Body of pancreas (tissue), 4 donors: Measurements from ENCODE around the gene CROT. TPM values are rescaled to one million over a fixed set of nuclear protein-coding genes. Genes with fewer than 3 reads are reported as not detected.

Experiments
- ATAC-seq: fragments of 150-250 bp; one replicate; pipeline ENCODE4 v1.9.1; 2016
- DNase-seq, 4 donors: peaks; one replicate each; pipeline ENCODE4 v3.0.0-alpha.2; 2019
- H3K27ac ChIP-seq, 4 donors: fragments of 200-600 bp; sonication (generic); 1 replicate in 3 of 4; 2 replicates in 1 of 4; pipeline versions ENCODE4 v1.5.1 to v1.6.1; 2016 to 2019; ENCODE audit warnings: mild to moderate bottlenecking in 1 of 4, mixed read lengths in 1 of 4, moderate library complexity in 1 of 4
- H3K27me3 ChIP-seq, 2 donors: fragments of 200-600 bp; sonication (generic); one replicate each; pipeline ENCODE4 v1.6.0; 2016; ENCODE audit warnings: mild to moderate bottlenecking in 1 of 2
- H3K36me3 ChIP-seq, 2 donors: fragments of 200-600 bp; sonication (generic); replicated peaks in 1 of 2; 2 replicates each; pipeline ENCODE4 v1.5.1; 2016; ENCODE audit warnings: low read depth in 2 of 2; ENCODE audit not compliant: insufficient read depth in 1 of 2
- H3K4me1 ChIP-seq: fragments of 200-600 bp; sonication (generic); one replicate; pipeline ENCODE4 v1.6.0; 2016
- H3K4me3 ChIP-seq, 2 donors: fragments of 200-600 bp; sonication (generic); 1 replicate in 1 of 2; 2 replicates in 1 of 2; pipeline ENCODE4 v1.5.1; 2016 to 2019
- H3K9me3 ChIP-seq, 3 donors: fragments of 200-600 bp; sonication (generic); 1 replicate in 2 of 3; 2 replicates in 1 of 3; pipeline ENCODE4 v1.5.1; 2016
- CTCF ChIP-seq, 7 experiments: fragments of 450-650 bp in 4 of 7; fragments of 200-600 bp in 3 of 7; sonication (generic) in 3 of 7; IDR thresholded peaks; one replicate each; pipeline ENCODE4 v1.5.1; 2016 to 2019; ENCODE audit warnings: antibody characterized with exemption in 7 of 7
- POLR2A ChIP-seq, 3 donors: fragments of 450-650 bp; IDR thresholded peaks; one replicate each; pipeline ENCODE4 v1.6.1; 2016; ENCODE audit warnings: antibody characterized with exemption in 3 of 3, mild to moderate bottlenecking in 2 of 3
- WGBS, 2 donors: methylation state at CpG; one replicate each; pipeline ENCODE4 v1.1.5; 2017; 5-methylcytosine and 5-hydroxymethylcytosine counted together
- intact Hi-C: fragments of 100-400 bp; cut with DNase I; formaldehyde crosslinking; loops from one replicate; pipeline ENCODE4 v1.15.1; 2023
- total RNA-seq, 2 donors: library from RNA; depleted of rRNA; stranded (reverse); fragments of >200 nt; gene quantifications; one replicate each; pipeline ENCODE4 v1.1.0, GENCODE V29; 2016

The CROT gene
- total RNA-seq, 2 donors from 2014 or later: 4.6 to 22.1 TPM

- H3K27ac ChIP-seq: no peak overlapping the region
- no peak for ATAC-seq
- no peaks in the 10 kb centered on the region for H3K36me3 ChIP-seq
- WGBS, 2 donors: 96 to 100% methylated on average over 2 of the region's 2 CpGs
- no peak for TF ChIP-seq CTCF (IDR thresholded peaks at IDR 0.05)
- TF ChIP-seq POLR2A (IDR thresholded peaks at IDR 0.05): no peak
- H3K9me3 ChIP-seq: no peaks in the 10 kb centered on the region
- DNase-seq: no peak
- intact Hi-C loops: no loop called here
- no peak overlapping the region for H3K4me3 ChIP-seq
- H3K27me3 ChIP-seq: no peaks in the 10 kb centered on the region
- H3K4me1 ChIP-seq: no peaks in the 10 kb centered on the region
Observed at GRCh38 chr7:87361320-87361719, 15.9 kb downstream of the CROT start.

- H3K36me3 ChIP-seq: no peaks in the 10 kb centered on the region
- TF ChIP-seq CTCF (IDR thresholded peaks at IDR 0.05) (no peak), POLR2A (IDR thresholded peaks at IDR 0.05) (no peak)
- no peak for ATAC-seq
- intact Hi-C loops: no loop called here
- no peak overlapping the region for H3K27ac ChIP-seq
- 83 to 91% methylated on average over 1 of the region's 1 CpG for WGBS, 2 donors
- no peaks in the 10 kb centered on the region for H3K4me1 ChIP-seq
- H3K4me3 ChIP-seq: no peak overlapping the region
- no peak for DNase-seq
- no peaks in the 10 kb centered on the region for H3K27me3 ChIP-seq
- H3K9me3 ChIP-seq: no peaks in the 10 kb centered on the region
Observed at GRCh38 chr7:87363342-87363741, 17.9 kb downstream of the CROT start.

- Histone ChIP-seq H3K36me3 (no peaks in the 10 kb centered on the region), H3K4me3 (no peak overlapping the region), H3K27me3 (no peaks in the 10 kb centered on the region), H3K9me3 (no peaks in the 10 kb centered on the region), H3K4me1 (no peaks in the 10 kb centered on the region), H3K27ac (no peak overlapping the region)
- intact Hi-C loops: no loop called here
- no peak for DNase-seq
- no peak for ATAC-seq
- no peak for TF ChIP-seq CTCF (IDR thresholded peaks at IDR 0.05)
- no peak for TF ChIP-seq POLR2A (IDR thresholded peaks at IDR 0.05)
Observed at GRCh38 chr7:87364246-87364645, 18.8 kb downstream of the CROT start.

GRCh38 chr7:87369216-87369615 lies 23.8 kb downstream of the CROT start:
- Histone ChIP-seq H3K9me3 (no peaks in the 10 kb centered on the region), H3K36me3 (no peaks in the 10 kb centered on the region), H3K27ac (no peak overlapping the region), H3K27me3 (no peaks in the 10 kb centered on the region), H3K4me3 (no peak overlapping the region), H3K4me1 (no peaks in the 10 kb centered on the region)
- 90 to 92% methylated on average over 4 of the region's 4 CpGs for WGBS, 2 donors
- no peak for DNase-seq
- intact Hi-C loops: no loop called here
- TF ChIP-seq CTCF (IDR thresholded peaks at IDR 0.05) (no peak), POLR2A (IDR thresholded peaks at IDR 0.05) (no peak)
- ATAC-seq: no peak

GRCh38 chr7:87370660-87371180 lies 25.3 kb downstream of the CROT start:
- no peak for ATAC-seq
- no peak for DNase-seq
- TF ChIP-seq POLR2A (IDR thresholded peaks at IDR 0.05): no peak
- no peak for TF ChIP-seq CTCF (IDR thresholded peaks at IDR 0.05)
- no peak overlapping the region for H3K27ac ChIP-seq
- H3K4me3 ChIP-seq: no peak overlapping the region
- H3K9me3 ChIP-seq: no peaks in the 10 kb centered on the region
- no peaks in the 10 kb centered on the region for H3K4me1 ChIP-seq
- H3K36me3 ChIP-seq: no peaks in the 10 kb centered on the region
- intact Hi-C loops: no loop called here
- 96 to 100% methylated on average over 1 of the region's 1 CpG for WGBS, 2 donors
- H3K27me3 ChIP-seq: no peaks in the 10 kb centered on the region
